HG03469 (cell line): ENCODE results near the gene WDR86.
A peak's percentile ranks its signal among the peaks of the same experiment; 100 is the strongest.

Experiments
- ATAC-seq: cut with Tn5 transposase; IDR thresholded peaks from one replicate; pipeline ENCODE4 v1.9.1; 2021; ENCODE audit warnings: mild to moderate bottlenecking, moderate library complexity, moderate number of reproducible peaks; ENCODE audit not compliant: unreplicated experiment

Gene WDR86

GRCh38 chr7:151381348-151382078 lies 28.3 kb downstream of the WDR86 start:
- ATAC-seq, result no peak

GRCh38 chr7:151381098-151381347 lies 28.8 kb downstream of the WDR86 start:
- ATAC-seq, result no peak

DNA sequence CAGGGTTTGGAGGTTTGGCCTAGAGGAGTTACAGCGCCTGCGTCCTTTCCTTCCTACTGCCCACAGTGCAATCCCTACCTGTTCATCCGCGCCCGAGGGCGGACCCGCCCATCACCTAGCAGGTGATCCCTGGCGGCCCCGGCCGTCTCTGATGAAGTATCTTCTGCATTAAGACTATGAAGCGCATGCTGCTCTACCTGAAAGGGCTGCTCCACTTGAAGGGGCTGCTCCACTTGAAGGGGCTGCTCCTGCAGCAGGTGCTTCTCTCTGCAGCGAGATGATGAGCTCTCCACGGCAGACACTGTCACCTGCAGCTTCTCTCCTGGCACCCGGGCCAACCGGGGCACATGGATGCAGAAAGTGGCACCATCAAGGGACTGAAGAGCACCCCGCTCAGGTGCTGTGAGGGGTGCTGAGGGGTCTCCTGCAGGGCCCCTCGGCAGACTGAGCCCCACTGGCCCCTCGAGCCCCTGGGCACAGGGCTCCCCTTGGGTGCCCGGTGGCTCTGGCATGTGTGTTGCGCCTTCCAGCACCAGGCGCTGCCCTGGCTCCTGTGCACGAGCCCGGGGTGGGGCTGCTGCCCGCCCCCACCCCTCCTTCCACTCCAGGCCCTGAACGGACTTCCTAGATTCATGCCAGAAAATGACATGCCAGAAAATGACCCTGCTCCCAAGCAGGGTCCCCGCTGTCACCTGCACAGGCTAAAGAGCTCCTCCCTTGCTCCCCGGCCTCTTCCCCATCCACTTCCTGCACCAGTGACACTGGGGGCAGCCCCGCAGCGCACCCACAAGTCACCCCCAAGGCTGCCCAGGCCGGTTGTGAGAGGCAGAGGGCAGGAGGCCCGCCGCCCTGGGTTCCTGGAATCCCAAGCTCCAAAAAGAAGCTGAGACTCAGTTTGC lies 29.4 kb downstream of the WDR86 start:
- ATAC-seq, result no peak

- no peak for ATAC-seq
These were observed 30.2 kb downstream of the WDR86 start for GRCh38 chr7:151379534-151380198.

- ATAC-seq, result no peak
These were observed 30.7 kb downstream of the WDR86 start for GRCh38 chr7:151379193-151379520.

DNA sequence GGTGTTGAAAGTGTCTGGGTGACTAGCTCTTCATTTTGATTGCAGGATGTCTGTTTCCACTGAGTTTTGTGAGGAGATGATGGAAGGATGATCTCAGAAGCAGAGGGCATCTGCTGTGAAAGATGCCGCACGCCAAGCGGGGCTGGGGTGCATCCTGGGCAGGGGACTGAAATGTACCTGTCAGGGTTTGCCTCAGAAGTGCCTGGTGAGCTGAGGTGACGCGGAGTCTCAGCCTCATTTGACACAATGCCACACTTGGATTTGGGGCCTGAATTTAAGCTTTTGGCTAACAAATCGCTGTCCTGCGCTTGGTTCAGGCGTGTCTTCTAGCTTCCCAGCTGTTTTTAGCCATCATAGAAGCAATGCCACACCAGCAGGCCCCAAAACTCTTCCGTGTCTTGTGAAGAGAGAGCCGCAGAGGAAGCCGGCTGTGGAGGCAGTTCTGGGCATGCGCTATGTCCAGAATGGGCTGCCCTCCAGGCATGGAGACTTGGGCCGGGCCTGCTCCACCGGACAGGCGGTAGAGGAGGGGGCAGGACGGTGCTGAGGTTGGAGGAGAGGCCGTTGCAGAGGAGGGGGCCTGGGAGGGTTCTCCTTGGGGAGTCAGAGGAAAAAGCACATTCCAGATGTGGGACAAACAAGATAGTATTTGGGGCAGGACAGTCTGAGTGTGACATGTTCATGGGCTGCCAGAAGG lies 31.2 kb downstream of the WDR86 start:
- ATAC-seq, result no peak

DNA sequence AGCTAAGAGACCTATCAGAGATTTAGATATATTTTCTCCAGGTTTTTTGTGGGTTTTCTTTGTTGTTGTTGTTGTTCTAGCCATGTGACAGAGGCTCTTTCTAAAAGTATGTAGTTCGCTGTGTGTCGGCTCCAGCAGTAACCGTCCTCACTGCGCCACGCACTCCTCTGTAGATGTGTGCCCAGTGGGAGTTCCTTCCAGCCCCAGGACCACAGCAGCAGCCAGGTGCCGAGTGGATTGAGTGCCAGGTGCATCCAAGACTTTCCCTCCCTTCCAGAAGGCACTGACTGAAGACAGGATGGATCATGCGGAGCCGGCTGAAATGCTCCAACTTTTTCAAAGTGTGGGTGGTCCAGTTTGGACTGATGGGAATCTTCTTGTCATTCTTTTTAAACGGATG lies 31.8 kb downstream of the WDR86 start:
- ATAC-seq, result no peak

- ATAC-seq, result no peak
These were observed 32.4 kb downstream of the WDR86 start for GRCh38 chr7:151377406-151377805.

DNA sequence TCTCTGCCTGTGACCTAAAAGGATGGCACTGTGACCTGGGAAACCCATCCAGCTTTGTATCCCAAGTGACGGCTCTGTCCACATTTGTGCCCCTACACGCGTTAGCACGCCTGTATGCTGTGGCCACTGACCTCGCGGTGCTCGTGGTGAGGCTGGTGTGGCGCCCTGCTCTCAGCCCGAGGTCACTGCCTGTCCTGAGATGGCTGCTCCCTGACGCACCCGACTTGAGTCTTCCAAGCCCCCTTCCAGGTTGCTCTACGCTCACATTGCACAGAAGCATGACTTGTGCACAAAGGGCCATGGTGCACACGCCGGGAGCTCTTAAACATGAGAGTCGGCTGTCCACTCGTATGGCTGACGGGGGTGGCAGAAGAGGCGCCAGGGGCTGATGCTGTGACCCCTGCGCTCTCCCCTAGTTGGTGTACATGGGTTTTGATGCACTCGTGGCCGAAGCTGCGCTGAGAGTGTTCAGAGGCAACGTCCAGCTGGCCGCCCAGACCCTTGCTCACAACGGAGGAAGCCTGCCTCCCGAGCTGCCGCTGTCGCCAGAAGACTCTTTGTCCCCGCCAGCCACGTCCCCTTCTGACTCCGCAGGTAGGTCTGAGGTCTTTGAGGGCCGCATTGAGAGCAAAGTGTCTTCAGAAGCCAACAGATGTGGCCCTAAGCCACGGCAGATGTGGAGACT lies 33.5 kb downstream of the WDR86 start:
- ATAC-seq, result no peak

- no peak for ATAC-seq
These were observed 34.2 kb downstream of the WDR86 start for GRCh38 chr7:151375530-151376217.

- ATAC-seq, result no peak
These were observed 35.1 kb downstream of the WDR86 start for GRCh38 chr7:151374726-151375125.

DNA sequence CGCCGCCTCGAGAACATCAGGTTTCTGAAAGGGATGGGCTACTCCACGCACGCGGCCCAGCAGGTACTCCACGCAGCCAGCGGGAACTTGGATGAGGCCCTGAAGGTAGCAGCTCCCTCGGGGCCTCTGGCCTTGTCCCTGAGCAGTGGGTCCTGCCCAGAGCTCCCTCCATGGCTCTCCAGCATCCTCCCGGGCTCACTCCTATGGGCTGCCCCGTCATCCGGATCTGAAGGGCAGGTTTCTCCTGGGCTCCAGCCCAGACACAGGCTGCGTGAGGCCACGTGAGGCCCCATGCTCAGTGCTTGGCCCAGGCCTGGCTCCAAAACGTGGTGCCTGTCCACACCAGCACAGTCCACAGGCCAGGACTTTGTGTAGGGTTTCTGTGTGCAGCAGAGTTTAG lies 35.7 kb downstream of the WDR86 start:
- ATAC-seq, result no peak

DNA sequence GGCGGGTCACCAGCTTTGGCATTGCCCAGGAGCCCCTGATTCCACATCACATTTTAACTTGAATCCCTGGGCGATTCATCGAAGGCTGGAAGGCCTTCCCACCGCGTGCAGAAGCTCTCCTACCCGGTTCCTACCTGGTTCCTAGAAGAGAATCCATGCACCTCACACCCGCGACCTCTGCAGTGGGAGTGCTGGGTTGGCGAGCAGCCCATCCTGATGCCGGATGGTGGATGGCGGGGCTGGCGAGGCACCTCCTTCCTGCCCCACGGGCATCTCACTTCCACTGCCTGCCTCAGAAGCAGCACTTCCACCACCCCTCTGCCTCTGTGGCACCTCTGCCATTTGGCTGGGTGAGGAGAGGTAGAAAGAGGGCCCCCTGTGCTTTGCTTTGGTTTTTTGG lies 36.2 kb downstream of the WDR86 start:
- no peak for ATAC-seq

- ATAC-seq, result no peak
These were observed 37.1 kb downstream of the WDR86 start for GRCh38 chr7:151372612-151373265.

- ATAC-seq, result no peak
These were observed 38.6 kb downstream of the WDR86 start for GRCh38 chr7:151371266-151371665.

DNA sequence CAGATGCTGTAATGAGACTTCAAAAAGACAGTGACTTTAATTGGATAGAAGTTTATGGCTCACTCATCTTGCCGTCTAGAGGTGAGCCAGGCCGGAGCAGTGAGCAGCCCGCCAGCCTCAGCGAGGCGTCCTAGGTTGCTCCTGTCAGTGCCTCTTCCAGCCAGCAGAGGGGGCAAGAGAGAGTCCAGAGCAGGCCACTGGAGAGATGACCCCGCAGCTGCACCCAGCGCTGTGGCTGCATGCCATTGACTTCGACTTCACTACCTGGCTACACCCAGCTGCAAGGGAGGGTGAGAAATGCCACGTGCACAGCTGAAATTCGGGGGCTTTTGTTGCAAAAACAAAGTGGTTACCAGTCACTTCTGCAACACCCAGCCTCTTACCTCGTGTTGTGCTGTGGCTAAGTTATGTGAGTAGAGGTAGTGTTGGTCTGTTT lies 41.7 kb downstream of the WDR86 start:
- ATAC-seq, result peak; percentile 85

GRCh38 chr7:151367284-151367683 lies 42.6 kb downstream of the WDR86 start:
- ATAC-seq, result no peak

DNA sequence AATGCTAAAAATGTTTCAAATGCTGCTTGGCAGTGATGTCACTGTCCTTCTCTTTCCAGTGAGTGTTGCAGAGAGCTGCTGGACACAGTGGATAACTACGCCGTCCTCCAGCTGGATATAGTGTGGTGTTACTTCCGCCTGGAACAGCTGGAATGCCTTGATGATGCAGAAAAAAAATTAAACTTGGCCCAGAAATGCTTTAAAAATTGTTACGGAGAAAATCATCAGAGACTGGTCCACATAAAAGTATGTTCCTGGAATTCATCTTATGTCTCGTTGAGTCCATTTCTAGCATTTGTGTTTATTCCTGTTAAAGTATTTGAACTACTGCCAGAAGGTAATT lies 43.0 kb downstream of the WDR86 start:
- no peak for ATAC-seq

DNA sequence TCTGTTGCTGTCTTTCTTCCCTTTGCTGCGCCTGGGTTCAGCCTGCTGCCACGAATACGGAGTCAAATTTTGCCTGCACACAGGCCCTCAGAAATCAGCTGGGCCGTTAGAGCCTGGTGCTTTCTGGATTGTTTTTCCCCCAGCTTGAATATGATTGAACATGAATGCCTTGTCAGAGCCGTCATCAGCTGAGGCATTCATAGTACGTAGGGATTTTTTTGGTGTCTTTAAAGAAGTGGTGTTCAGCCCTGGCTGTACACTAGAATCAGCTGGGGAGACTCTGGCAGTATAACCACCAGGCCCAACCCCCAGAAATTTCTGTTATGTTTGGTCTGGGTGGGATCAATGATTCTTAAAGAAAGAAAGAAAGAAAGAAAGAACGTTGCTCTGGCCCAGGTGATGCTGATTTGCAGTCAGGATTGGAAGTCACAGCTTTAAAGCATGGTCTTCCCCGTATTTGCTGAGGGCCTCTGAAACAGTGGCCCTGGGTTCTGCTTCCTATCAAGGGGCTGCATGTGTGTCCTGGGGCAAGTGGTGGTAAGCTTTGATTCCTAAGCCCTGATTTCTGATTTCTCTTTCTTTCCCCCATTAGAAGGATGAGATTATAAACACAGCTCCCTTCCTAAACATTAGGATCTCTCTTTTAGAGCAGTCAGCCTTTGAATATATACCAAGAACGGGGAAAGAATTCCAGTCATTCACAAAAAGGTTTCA lies 43.5 kb downstream of the WDR86 start:
- ATAC-seq, result no peak
